Esophagus squamous epithelium (tissue), 5 donors: ENCODE results near the gene THEM5. TPM values are rescaled to one million over a fixed set of nuclear protein-coding genes. Genes with fewer than 3 reads are reported as not detected.

Source experiments
- DNase-seq: peaks from one replicate; lab custom pipeline; 2025; lab: John Stamatoyannopoulos, UW
- H3K27ac ChIP-seq, 4 donors: fragments of 200-600 bp; sonication (generic); one replicate each; pipeline ENCODE4 v1.5.1; 2016 to 2019; ENCODE audit warnings: mild to moderate bottlenecking in 1 of 4
- H3K27me3 ChIP-seq, 4 donors: fragments of 200-600 bp; sonication (generic); 1 replicate in 3 of 4; 2 replicates in 1 of 4; pipeline versions ENCODE4 v1.5.1 to v1.6.0; 2017 to 2021; ENCODE audit warnings: antibody characterized with exemption in 1 of 4
- H3K36me3 ChIP-seq, 3 donors: fragments of 200-600 bp; sonication (generic); one replicate each; pipeline ENCODE4 v1.5.1; 2016 to 2019
- H3K4me1 ChIP-seq, 3 donors: fragments of 200-600 bp; sonication (generic); one replicate each; pipeline ENCODE4 v1.5.1; 2017 to 2019
- H3K4me3 ChIP-seq, 4 donors: fragments of 200-600 bp; sonication (generic); 1 replicate in 3 of 4; 2 replicates in 1 of 4; pipeline ENCODE4 v1.5.1; 2016 to 2019; ENCODE audit warnings: mild to moderate bottlenecking in 2 of 4, moderate library complexity in 1 of 4
- H3K9me3 ChIP-seq, 3 donors: fragments of 200-600 bp; sonication (generic); one replicate each; pipeline ENCODE4 v1.5.1; 2016 to 2019
- CTCF ChIP-seq, 6 experiments: fragments of 450-650 bp in 4 of 6; fragments of 200-600 bp in 2 of 6; sonication (generic) in 2 of 6; IDR thresholded peaks; one replicate each; pipeline ENCODE4 v1.5.1; 2016 to 2019; ENCODE audit warnings: antibody characterized with exemption in 6 of 6, mild to moderate bottlenecking in 4 of 6, moderate library complexity in 4 of 6
- POLR2A ChIP-seq, 4 donors: fragments of 450-650 bp; IDR thresholded peaks; one replicate each; pipeline ENCODE4 v1.6.1; 2017; ENCODE audit warnings: antibody characterized with exemption in 4 of 4, mild to moderate bottlenecking in 4 of 4, moderate library complexity in 3 of 4
- WGBS, 2 donors: methylation state at CpG; one replicate each; pipeline ENCODE4 v1.1.5; 2018; 5-methylcytosine and 5-hydroxymethylcytosine counted together
- intact Hi-C: fragments of 100-400 bp; cut with DNase I; formaldehyde crosslinking; loops from one replicate; pipeline ENCODE4 v1.15.0; 2022
- total RNA-seq, 4 donors: library from RNA; depleted of rRNA; stranded (reverse); fragments of >200 nt; gene quantifications; one replicate each; pipeline ENCODE4 v1.1.0, GENCODE V29; 2016
- donor health status: DM: yes; HTN: yes; CAD: no.

The THEM5 gene
- total RNA-seq, 4 donors from 2014 or later = 0.76 to 1.7 TPM; not detected in 2

DNA sequence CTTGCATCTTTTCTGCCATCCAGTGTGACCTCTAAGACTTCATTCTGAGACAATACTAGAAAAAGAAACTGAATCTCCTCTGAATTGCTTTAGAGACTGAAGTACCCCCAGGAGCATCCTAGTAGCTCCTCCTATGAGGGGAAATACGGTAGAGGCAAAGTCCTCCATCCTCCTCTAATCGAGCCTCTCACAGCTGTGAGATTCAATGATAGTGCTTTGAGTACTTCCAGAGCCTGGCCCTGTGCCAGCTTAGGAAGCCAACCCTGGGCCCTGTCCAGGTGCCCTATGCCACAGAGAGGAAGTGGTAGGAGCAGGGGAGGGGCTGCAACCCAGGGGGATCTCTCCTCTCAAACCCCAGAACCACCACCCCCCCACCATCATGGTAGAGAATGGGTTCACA, 32.6 kb downstream of the THEM5 start:
- no peak for TF ChIP-seq POLR2A (IDR thresholded peaks at IDR 0.05)
- TF ChIP-seq CTCF (IDR thresholded peaks at IDR 0.05) = no peak
- intact Hi-C loops = no loop called here
- WGBS, 2 donors = 20 to 40% methylated on average over 1 to 2 of the region's 2 CpGs
- DNase-seq = no peak
- Histone ChIP-seq H3K36me3 (no peaks in the 10 kb centered on the region), H3K4me1 (peaks cover 0 to 38% (median 26%) of the 10 kb centered on the region in 3 donors), H3K27ac (no peak overlapping the region), H3K27me3 (peaks cover 0 to 10% (median 0%) of the 10 kb centered on the region in 4 donors), H3K9me3 (no peaks in the 10 kb centered on the region), H3K4me3 (no peak overlapping the region)

DNA sequence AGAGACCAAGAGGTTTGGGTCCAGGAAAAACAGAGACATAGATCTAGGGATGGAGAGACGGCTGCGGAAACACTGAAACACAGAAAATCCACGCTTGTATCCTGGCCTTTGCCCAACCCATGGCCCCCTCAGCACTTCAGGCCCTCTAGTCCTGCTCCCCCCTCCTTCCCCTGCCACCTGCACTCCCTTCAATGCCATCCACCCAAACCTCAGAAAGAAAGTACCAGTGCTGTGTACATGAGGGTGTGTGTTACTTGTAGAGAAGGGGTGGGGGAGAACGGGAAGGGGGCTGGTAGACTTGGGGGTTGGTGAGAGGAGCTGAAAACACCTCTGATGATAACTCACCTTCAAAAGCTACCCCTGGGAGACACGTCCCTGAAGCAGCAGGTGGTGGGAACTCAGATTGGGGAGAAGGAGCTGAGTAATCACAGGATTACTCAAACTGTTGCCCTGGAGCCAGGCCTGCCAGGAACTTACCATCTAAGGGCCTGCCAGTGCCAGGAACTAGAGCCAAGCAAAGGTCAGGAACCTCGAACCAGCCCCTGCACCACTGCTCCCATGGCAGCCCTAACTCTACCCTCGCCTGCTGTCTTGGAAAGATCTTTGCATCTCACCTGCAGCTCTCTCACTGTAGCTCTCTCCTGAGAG, 33.4 kb downstream of the THEM5 start:
- intact Hi-C loops = no loop called here
- DNase-seq = no peak
- no peak for TF ChIP-seq POLR2A (IDR thresholded peaks at IDR 0.05)
- TF ChIP-seq CTCF (IDR thresholded peaks at IDR 0.05) = no peak
- Histone ChIP-seq H3K27ac (no peak overlapping the region), H3K4me3 (no peak overlapping the region), H3K36me3 (peaks cover 0 to under 1% (median 0%) of the 10 kb centered on the region in 3 donors), H3K9me3 (no peaks in the 10 kb centered on the region), H3K27me3 (peaks cover 0 to 5% (median 0%) of the 10 kb centered on the region in 4 donors), H3K4me1 (peaks cover 0 to 41% (median 26%) of the 10 kb centered on the region in 3 donors)
- WGBS, 2 donors = 32 to 57% methylated on average over 4 to 6 of the region's 7 CpGs

DNA sequence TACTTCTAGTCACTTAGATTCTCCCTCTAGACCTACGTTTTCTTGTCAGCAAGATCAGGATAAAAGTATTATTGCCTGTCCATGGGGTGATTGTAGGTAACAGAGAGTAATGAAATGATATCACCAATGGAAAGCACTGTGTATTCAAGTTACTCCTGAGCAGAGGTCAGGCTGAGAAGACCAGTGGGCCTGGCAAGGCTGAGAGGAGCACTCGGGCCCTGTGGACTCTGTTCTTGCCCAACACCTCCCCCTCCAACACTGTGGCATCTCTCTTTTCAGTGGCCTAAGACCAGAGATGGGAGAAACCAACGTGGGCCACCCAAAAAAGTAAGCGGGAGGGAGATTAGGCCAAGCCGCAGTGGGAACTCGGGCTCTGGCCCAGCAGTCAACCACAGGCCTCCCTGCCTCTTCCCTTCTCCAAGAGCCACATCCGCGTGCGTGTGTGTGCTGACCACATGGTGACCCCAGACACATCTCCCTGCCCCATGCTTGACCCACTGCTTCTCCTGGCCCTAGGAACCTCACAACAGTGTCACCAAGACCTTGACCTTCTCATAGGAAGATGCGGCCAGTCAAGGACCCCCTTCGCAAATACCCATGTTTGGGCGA, 34.2 kb downstream of the THEM5 start:
- no peaks in the 10 kb centered on the region for H3K9me3 ChIP-seq
- intact Hi-C loops = no loop called here
- H3K36me3 ChIP-seq = peaks cover 0 to 3% (median 0%) of the 10 kb centered on the region in 3 donors
- H3K27ac ChIP-seq = no peak overlapping the region
- peaks cover 0 to 43% (median 26%) of the 10 kb centered on the region in 3 donors for H3K4me1 ChIP-seq
- no peak for DNase-seq
- peaks cover 0 to 5% (median 0%) of the 10 kb centered on the region in 4 donors for H3K27me3 ChIP-seq
- TF ChIP-seq POLR2A (IDR thresholded peaks at IDR 0.05) (no peak), CTCF (IDR thresholded peaks at IDR 0.05) (no peak)
- H3K4me3 ChIP-seq = no peak overlapping the region
- 75 to 96% methylated on average over 3 to 11 of the region's 12 CpGs for WGBS, 2 donors

- peak overlapping the region in 2 of 4 donors; percentile 14 to 21 for H3K27ac ChIP-seq
- H3K9me3 ChIP-seq = no peaks in the 10 kb centered on the region
- peaks cover 0 to 3% (median 0%) of the 10 kb centered on the region in 3 donors for H3K36me3 ChIP-seq
- peaks cover 0 to 43% (median 26%) of the 10 kb centered on the region in 3 donors for H3K4me1 ChIP-seq
- TF ChIP-seq CTCF (IDR thresholded peaks at IDR 0.05) (no peak), POLR2A (IDR thresholded peaks at IDR 0.05) (no peak)
- no peak overlapping the region for H3K4me3 ChIP-seq
- no peaks in the 10 kb centered on the region for H3K27me3 ChIP-seq
- no peak for DNase-seq
- WGBS, 2 donors = 7 to 40% methylated on average over 1 to 2 of the region's 7 CpGs
- intact Hi-C loops = no loop called here
These were observed 36.2 kb downstream of the THEM5 start for GRCh38 chr1:151817353-151817730.
